PC-3 (cell line): ENCODE measurements around the gene TBL3.

Experiments
- EZH2phosphoT487 ChIP-seq: fragments of 300-600 bp; sonication (generic); IDR thresholded peaks from 2 replicates; pipeline ENCODE4 v1.6.1; 2018; ENCODE audit warnings: mild to moderate bottlenecking, antibody characterized with exemption, low read length, borderline replicate concordance
- TF ChIP-seq, protein P1 (sequence below): fragments of 300-600 bp; sonication (generic); conservative IDR thresholded peaks from 2 replicates; pipeline ENCODE4 v1.5.1; 2017; ENCODE audit warnings: antibody characterized with exemption, low read depth, mild to moderate bottlenecking, low read length

DNA sequence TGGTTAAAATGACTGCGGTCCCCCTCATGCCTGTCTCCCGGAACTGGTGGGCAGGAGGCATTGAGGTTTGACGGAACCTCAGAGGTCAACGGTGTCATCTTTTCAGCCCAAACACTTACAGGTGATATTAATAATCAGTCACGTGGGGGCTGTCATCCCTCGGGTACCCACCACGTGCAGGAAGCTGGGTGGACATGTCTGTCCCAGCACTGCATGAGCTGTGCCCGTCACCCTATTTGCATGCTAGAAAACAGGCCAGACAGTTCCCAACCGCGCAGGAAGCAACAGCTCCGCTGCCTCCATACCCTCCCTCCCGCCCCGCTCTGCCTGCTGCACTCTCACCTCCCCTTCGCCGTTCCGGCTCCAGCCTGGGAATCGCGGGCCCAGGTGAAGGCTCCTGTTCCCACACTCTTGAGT, 19.3 kb downstream of the TBL3 start:
- TF ChIP-seq, protein P1, sequence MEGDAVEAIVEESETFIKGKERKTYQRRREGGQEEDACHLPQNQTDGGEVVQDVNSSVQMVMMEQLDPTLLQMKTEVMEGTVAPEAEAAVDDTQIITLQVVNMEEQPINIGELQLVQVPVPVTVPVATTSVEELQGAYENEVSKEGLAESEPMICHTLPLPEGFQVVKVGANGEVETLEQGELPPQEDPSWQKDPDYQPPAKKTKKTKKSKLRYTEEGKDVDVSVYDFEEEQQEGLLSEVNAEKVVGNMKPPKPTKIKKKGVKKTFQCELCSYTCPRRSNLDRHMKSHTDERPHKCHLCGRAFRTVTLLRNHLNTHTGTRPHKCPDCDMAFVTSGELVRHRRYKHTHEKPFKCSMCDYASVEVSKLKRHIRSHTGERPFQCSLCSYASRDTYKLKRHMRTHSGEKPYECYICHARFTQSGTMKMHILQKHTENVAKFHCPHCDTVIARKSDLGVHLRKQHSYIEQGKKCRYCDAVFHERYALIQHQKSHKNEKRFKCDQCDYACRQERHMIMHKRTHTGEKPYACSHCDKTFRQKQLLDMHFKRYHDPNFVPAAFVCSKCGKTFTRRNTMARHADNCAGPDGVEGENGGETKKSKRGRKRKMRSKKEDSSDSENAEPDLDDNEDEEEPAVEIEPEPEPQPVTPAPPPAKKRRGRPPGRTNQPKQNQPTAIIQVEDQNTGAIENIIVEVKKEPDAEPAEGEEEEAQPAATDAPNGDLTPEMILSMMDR: no peak
- no peak for TF ChIP-seq EZH2phosphoT487
